SKM-1 (cell line): ENCODE results near the gene MATN4.

Experiments used
- DNase-seq: peaks from one replicate; lab custom pipeline; 2025; ENCODE audit not compliant: unreplicated experiment; lab: John Stamatoyannopoulos, UW

MATN4 gene

GRCh38 chr20:45291526-45291925 lies 16.6 kb downstream of the MATN4 start:
- no peak for DNase-seq

- DNase-seq: peak; percentile 77
Measured at GRCh38 chr20:45290677-45291355, 17.3 kb downstream of the MATN4 start.

GRCh38 chr20:45289942-45290676 lies 18.0 kb downstream of the MATN4 start:
- DNase-seq: no peak

GRCh38 chr20:45288860-45289259 lies 19.2 kb downstream of the MATN4 start:
- DNase-seq: no peak

GRCh38 chr20:45288376-45288775 lies 19.7 kb downstream of the MATN4 start:
- DNase-seq: no peak

GRCh38 chr20:45283551-45284057 lies 24.5 kb downstream of the MATN4 start:
- no peak for DNase-seq

GRCh38 chr20:45282700-45283550 lies 25.2 kb downstream of the MATN4 start:
- DNase-seq: no peak

GRCh38 chr20:45279992-45280391 lies 28.1 kb downstream of the MATN4 start:
- no peak for DNase-seq

- DNase-seq: no peak
Measured at GRCh38 chr20:45275338-45275737, 32.8 kb downstream of the MATN4 start.

- DNase-seq: no peak
Measured at GRCh38 chr20:45269754-45270270, 38.3 kb downstream of the MATN4 start.

GRCh38 chr20:45269056-45269455 lies 39.0 kb downstream of the MATN4 start:
- DNase-seq: no peak

GRCh38 chr20:45268531-45268930 lies 39.6 kb downstream of the MATN4 start:
- DNase-seq: no peak

- no peak for DNase-seq
Measured at GRCh38 chr20:45266977-45267376, 41.1 kb downstream of the MATN4 start.

- no peak for DNase-seq
Measured at GRCh38 chr20:45263556-45264266, 44.4 kb downstream of the MATN4 start.

- no peak for DNase-seq
Measured at GRCh38 chr20:45258664-45259063, 49.4 kb downstream of the MATN4 start.

GRCh38 chr20:45258259-45258658 lies 49.8 kb downstream of the MATN4 start:
- no peak for DNase-seq

GRCh38 chr20:45257711-45258110 lies 50.4 kb downstream of the MATN4 start:
- no peak for DNase-seq

- DNase-seq: no peak
Measured at GRCh38 chr20:45257161-45257560, 50.9 kb downstream of the MATN4 start.

GRCh38 chr20:45254383-45255262 lies 53.5 kb downstream of the MATN4 start, which contains the start of gene SLPI:
Gene SLPI (minus strand): TSS chr20:45254564. CDS start chr20:45254543, 21 bp downstream.
- peak; percentile 97 for DNase-seq

- no peak for DNase-seq
Measured at GRCh38 chr20:45253261-45253660, 54.8 kb downstream of the MATN4 start.
